ENCODE measurements around the gene EDC4. TPM values are rescaled to one million over a fixed set of nuclear protein-coding genes. Genes with fewer than 3 reads are reported as not detected.

EDC4 gene
- total and polyA plus RNA-seq, 9 of the 15 experiments (the other 6 are each of a cell fraction or from before 2014, with no cell fraction given), result 1.1 to 131 (median 74.0) TPM

GRCh38 chr16:67846320-67847063 lies 26.4 kb upstream of the EDC4 start, which contains the start of gene NUTF2 (continued):
- peak; percentile 79 for TF ChIP-seq DACH1 (IDR thresholded peaks at IDR 0.05; ENCODE audit: partially characterized antibody)
- no peak for TF ChIP-seq PTRF (tag; IDR thresholded peaks at IDR 0.05)
- no peak for TF ChIP-seq ZNF75A (CRISPR knock-in tag; IDR thresholded peaks at IDR 0.05)
- no peak for TF ChIP-seq FOXJ3 (CRISPR knock-in tag; IDR thresholded peaks at IDR 0.05)
- TF ChIP-seq, protein P1, sequence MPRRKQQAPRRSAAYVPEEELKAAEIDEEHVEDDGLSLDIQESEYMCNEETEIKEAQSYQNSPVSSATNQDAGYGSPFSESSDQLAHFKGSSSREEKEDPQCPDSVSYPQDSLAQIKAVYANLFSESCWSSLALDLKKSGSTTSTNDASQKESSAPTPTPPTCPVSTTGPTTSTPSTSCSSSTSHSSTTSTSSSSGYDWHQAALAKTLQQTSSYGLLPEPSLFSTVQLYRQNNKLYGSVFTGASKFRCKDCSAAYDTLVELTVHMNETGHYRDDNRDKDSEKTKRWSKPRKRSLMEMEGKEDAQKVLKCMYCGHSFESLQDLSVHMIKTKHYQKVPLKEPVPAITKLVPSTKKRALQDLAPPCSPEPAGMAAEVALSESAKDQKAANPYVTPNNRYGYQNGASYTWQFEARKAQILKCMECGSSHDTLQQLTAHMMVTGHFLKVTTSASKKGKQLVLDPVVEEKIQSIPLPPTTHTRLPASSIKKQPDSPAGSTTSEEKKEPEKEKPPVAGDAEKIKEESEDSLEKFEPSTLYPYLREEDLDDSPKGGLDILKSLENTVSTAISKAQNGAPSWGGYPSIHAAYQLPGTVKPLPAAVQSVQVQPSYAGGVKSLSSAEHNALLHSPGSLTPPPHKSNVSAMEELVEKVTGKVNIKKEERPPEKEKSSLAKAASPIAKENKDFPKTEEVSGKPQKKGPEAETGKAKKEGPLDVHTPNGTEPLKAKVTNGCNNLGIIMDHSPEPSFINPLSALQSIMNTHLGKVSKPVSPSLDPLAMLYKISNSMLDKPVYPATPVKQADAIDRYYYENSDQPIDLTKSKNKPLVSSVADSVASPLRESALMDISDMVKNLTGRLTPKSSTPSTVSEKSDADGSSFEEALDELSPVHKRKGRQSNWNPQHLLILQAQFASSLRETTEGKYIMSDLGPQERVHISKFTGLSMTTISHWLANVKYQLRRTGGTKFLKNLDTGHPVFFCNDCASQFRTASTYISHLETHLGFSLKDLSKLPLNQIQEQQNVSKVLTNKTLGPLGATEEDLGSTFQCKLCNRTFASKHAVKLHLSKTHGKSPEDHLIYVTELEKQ (CRISPR knock-in tag; IDR thresholded peaks at IDR 0.05), result no peak
- peak; percentile 93 for TF ChIP-seq HMGN3 (IDR thresholded peaks at IDR 0.05; ENCODE audit: borderline replicate concordance, extremely low read depth, insufficient read length, low read depth, low read length)
- no peak for TF ChIP-seq CHD1 (IDR thresholded peaks at IDR 0.05; ENCODE audit: low read length)
- TF ChIP-seq CBX5 (IDR thresholded peaks at IDR 0.05; ENCODE audit: borderline replicate concordance, low read depth), result 0 out of 2 replicates have a peak, but pooled peaks have one; percentile 23
- TF ChIP-seq, protein P2, sequence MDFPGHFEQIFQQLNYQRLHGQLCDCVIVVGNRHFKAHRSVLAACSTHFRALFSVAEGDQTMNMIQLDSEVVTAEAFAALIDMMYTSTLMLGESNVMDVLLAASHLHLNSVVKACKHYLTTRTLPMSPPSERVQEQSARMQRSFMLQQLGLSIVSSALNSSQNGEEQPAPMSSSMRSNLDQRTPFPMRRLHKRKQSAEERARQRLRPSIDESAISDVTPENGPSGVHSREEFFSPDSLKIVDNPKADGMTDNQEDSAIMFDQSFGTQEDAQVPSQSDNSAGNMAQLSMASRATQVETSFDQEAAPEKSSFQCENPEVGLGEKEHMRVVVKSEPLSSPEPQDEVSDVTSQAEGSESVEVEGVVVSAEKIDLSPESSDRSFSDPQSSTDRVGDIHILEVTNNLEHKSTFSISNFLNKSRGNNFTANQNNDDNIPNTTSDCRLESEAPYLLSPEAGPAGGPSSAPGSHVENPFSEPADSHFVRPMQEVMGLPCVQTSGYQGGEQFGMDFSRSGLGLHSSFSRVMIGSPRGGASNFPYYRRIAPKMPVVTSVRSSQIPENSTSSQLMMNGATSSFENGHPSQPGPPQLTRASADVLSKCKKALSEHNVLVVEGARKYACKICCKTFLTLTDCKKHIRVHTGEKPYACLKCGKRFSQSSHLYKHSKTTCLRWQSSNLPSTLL (IDR thresholded peaks at IDR 0.05), result no peak
- TF ChIP-seq FOXA3 (CRISPR knock-in tag; conservative IDR thresholded peaks at IDR 0.05 in 1 of 2, IDR thresholded peaks at IDR 0.05 in 1 of 2), result peak in 1 of 2 experiments; percentile 58; a peak in 1 of 4 replicates
- TF ChIP-seq ZNF76 (CRISPR knock-in tag; IDR thresholded peaks at IDR 0.05; ENCODE audit: borderline replicate concordance), result no peak; the same call in 1 of the 2 replicates
- peak; percentile 18; the same call in 1 of the 2 replicates for TF ChIP-seq FOSL1 (tag; conservative IDR thresholded peaks at IDR 0.05)
- peak; percentile 64 for TF ChIP-seq PHF8 (IDR thresholded peaks at IDR 0.05; ENCODE audit: borderline replicate concordance, low read length)
- peak; percentile 88 to 95 for TF ChIP-seq SIX5 (IDR thresholded peaks at IDR 0.05; ENCODE audit: borderline replicate concordance in 1 of 2, insufficient read depth in 1 of 2, low read depth in 1 of 2, low read length in 2 of 2)
- peak; percentile 51 for TF ChIP-seq PRPF4 (IDR thresholded peaks at IDR 0.05; ENCODE audit: insufficient read depth, low read depth, low read length, poor library complexity, severe bottlenecking)
- TF ChIP-seq HNRNPUL1 (IDR thresholded peaks at IDR 0.05; ENCODE audit: low read length), result no peak
- TF ChIP-seq ZNF165 (CRISPR knock-in tag; IDR thresholded peaks at IDR 0.05; ENCODE audit: borderline replicate concordance), result no peak
- TF ChIP-seq ZNF232 (CRISPR knock-in tag; IDR thresholded peaks at IDR 0.05), result peak; percentile 14; the same call in 1 of the 2 replicates
- no peak for TF ChIP-seq CEBPB (tag; IDR thresholded peaks at IDR 0.05)
- 0 out of 2 replicates have a peak, but pooled peaks have one; percentile 31 for TF ChIP-seq FOXP4 (CRISPR knock-in tag; IDR thresholded peaks at IDR 0.05; ENCODE audit: borderline replicate concordance)
